OCI-LY7 (cell line): ENCODE measurements around the gene TM9SF1. TPM values are rescaled to one million over a fixed set of nuclear protein-coding genes. Genes with fewer than 3 reads are reported as not detected.

Experiments used
- BruUV-seq: library from RNA; stranded (reverse); fragments of 400-500 nt; replicated peaks from 2 replicates; lab custom pipeline; 2021; lab: Mats Ljungman, UMichigan
- CTCF ChIA-PET: fragments of 300-600 bp; sonication (Branson Sonifier 250); formaldehyde crosslinking; loops from one replicate; lab custom pipeline; 2022; ENCODE audit warnings: antibody characterized with exemption; ENCODE audit not compliant: unreplicated experiment; lab: Charles Lee
- POLR2A ChIA-PET: fragments of 300-600 bp; sonication (Branson Sonifier 250); formaldehyde crosslinking; loops from one replicate; lab custom pipeline; 2022; ENCODE audit warnings: antibody characterized with exemption; lab: Charles Lee
- DNase-seq: peaks from one replicate; pipeline ENCODE4 v3.0.0-alpha.2; 2015; ENCODE audit warnings: low spot score
- H2AFZ ChIP-seq: fragments of 200-600 bp; sonication (generic), shearing (Covaris generic); 2 replicates; pipeline ENCODE4 v1.6.1; 2014; ENCODE audit warnings: mild to moderate bottlenecking, antibody characterized with exemption, low read length, moderate library complexity
- H3K27ac ChIP-seq: fragments of 200-600 bp; sonication (generic); 2 replicates; pipeline ENCODE4 v1.5.1; 2014; ENCODE audit warnings: mixed run types, low read depth, mild to moderate bottlenecking, moderate library complexity, low read length, inconsistent platforms; ENCODE audit not compliant: poor library complexity, severe bottlenecking
- H3K36me3 ChIP-seq: fragments of 200-600 bp; sonication (generic); 2 replicates; pipeline ENCODE4 v1.6.1; 2014; ENCODE audit warnings: mild to moderate bottlenecking, antibody characterized with exemption, low read length, moderate library complexity, mixed read lengths; ENCODE audit not compliant: insufficient read depth
- H3K4me1 ChIP-seq: fragments of 200-600 bp; sonication (generic); 2 replicates; pipeline ENCODE4 v1.5.1; 2014; ENCODE audit warnings: mild to moderate bottlenecking, low read length; ENCODE audit not compliant: insufficient read depth, poor library complexity, severe bottlenecking
- H3K4me2 ChIP-seq: fragments of 200-600 bp; sonication (generic); 2 replicates; pipeline ENCODE4 v1.6.1; 2014; ENCODE audit warnings: mild to moderate bottlenecking, low read length
- H3K4me3 ChIP-seq: fragments of 200-600 bp; sonication (generic); 2 replicates; pipeline ENCODE4 v1.5.1; 2014; ENCODE audit warnings: mild to moderate bottlenecking, low read depth, low read length; ENCODE audit not compliant: poor library complexity, severe bottlenecking
- H3K79me2 ChIP-seq: fragments of 200-600 bp; sonication (generic); 2 replicates; pipeline ENCODE4 v1.6.1; 2016; ENCODE audit warnings: low read depth, mild to moderate bottlenecking, low read length, moderate library complexity, mixed read lengths; ENCODE audit not compliant: insufficient read depth
- H3K9me2 ChIP-seq: fragments of 200-600 bp; sonication (generic); 2 replicates; pipeline ENCODE4 v1.6.1; 2016; ENCODE audit warnings: mild to moderate bottlenecking, low read length, mixed read lengths; ENCODE audit not compliant: insufficient read depth
- H3K9me3 ChIP-seq: fragments of 200-600 bp; sonication (generic); 2 replicates; pipeline ENCODE4 v1.6.1; 2014; ENCODE audit warnings: mild to moderate bottlenecking, mixed run types, low read length, mixed read lengths
- H4K20me1 ChIP-seq: fragments of 200-600 bp; sonication (generic); 2 replicates; pipeline ENCODE4 v1.6.1; 2014; ENCODE audit warnings: mild to moderate bottlenecking, antibody characterized with exemption, low read length, moderate library complexity, mixed read lengths; ENCODE audit not compliant: insufficient read depth
- CTCF ChIP-seq: fragments of 200-600 bp; sonication (generic); conservative IDR thresholded peaks from 2 replicates; pipeline ENCODE4 v1.5.1; 2014; ENCODE audit warnings: mild to moderate bottlenecking, antibody characterized with exemption, low read length, moderate library complexity, mixed read lengths
- EZH2phosphoT487 ChIP-seq: fragments of 200-600 bp; sonication (generic); IDR thresholded peaks from 2 replicates; pipeline ENCODE4 v1.6.1; 2018; ENCODE audit warnings: low read depth, borderline replicate concordance, mild to moderate bottlenecking, mixed run types, antibody characterized with exemption, low read length, moderate library complexity, mixed read lengths
- intact Hi-C: fragments of 100-400 bp; cut with micrococcal nuclease; formaldehyde crosslinking; loops from one replicate; pipeline ENCODE4 v1.10.0; 2022; ENCODE audit not compliant: unreplicated experiment
- total RNA-seq, 2 experiments: library from RNA; depleted of rRNA in 1 of 2; stranded (reverse); fragments of >200 nt in 1 of 2; shearing (Covaris generic) in 1 of 2; gene quantifications; 2 replicates each; pipeline ENCODE4 v1.2.3, GENCODE V29; 2014 to 2022

TM9SF1 gene
- total RNA-seq, 2 experiments from 2014 or later: 23.4 to 27.8 TPM

GRCh38 chr14:24216345-24216699 lies 21.1 kb upstream of the TM9SF1 start:
- no peak for DNase-seq
- CTCF ChIA-PET: no interaction called here
- no TSS peak for BruUV-seq
- Histone ChIP-seq H3K9me2 (no peaks in the 10 kb centered on the region), H3K36me3 (peaks cover 14% of the 10 kb centered on the region; the same call in 1 of the 2 replicates), H4K20me1 (no peaks in the 10 kb centered on the region), H3K27ac (no peak overlapping the region), H2AFZ (no peak overlapping the region), H3K9me3 (no peaks in the 10 kb centered on the region), H3K4me2 (peak overlapping the region; percentile 52), H3K4me1 (peaks cover 28% of the 10 kb centered on the region), H3K79me2 (peaks cover 36% of the 10 kb centered on the region), H3K4me3 (peak overlapping the region; percentile 76)
- TF ChIP-seq EZH2phosphoT487 (no peak), CTCF (no peak)
- POLR2A ChIA-PET: interaction anchor here (0.9 to 1.5 kb wide), 4 partner anchors 9 to 55 kb away, joined by 3 to 5 read pairs (median 4); partner anchors contain the start of genes RABGGTA and TINF2
- intact Hi-C loops: loop anchor here (1.0 kb wide), 1 partner anchor 55 kb away; the partner anchor contains the start of gene RABGGTA

GRCh38 chr14:24215495-24216344 lies 20.5 kb upstream of the TM9SF1 start, which contains the start of gene MDP1:
Gene MDP1, minus strand, starts transcription at chr14:24216066. Its CDS starts 111 bp downstream, at chr14:24215955.
- peaks cover 31% of the 10 kb centered on the region for H3K79me2 ChIP-seq
- no peaks in the 10 kb centered on the region for H3K9me2 ChIP-seq
- no TSS peak for BruUV-seq
- peak within 1 kb of the TSS; percentile 70 for H3K27ac ChIP-seq
- peak within 1 kb of the TSS; percentile 76 for H3K4me3 ChIP-seq
- ChIA-PET POLR2A (interaction anchor here (0.7 to 1.5 kb wide), 6 partner anchors 9 to 126 kb away, joined by 3 to 6 read pairs (median 4); partner anchors contain the start of genes DHRS1, NOP9, RABGGTA and TINF2), CTCF (no interaction called here)
- TF ChIP-seq CTCF: peak; percentile 85
- TF ChIP-seq EZH2phosphoT487: no peak
- DNase-seq: peak; percentile 93
- peaks cover 28% of the 10 kb centered on the region for H3K4me1 ChIP-seq
- H3K4me2 ChIP-seq: peak within 1 kb of the TSS; percentile 82
- intact Hi-C loops: loop anchor here (1.0 kb wide), 1 partner anchor 56 kb away; the partner anchor contains the start of gene RABGGTA
- H4K20me1 ChIP-seq: no peaks in the 10 kb centered on the region
- H3K36me3 ChIP-seq: peaks cover 18% of the 10 kb centered on the region
- no peaks in the 10 kb centered on the region for H3K9me3 ChIP-seq
- H2AFZ ChIP-seq: peak within 1 kb of the TSS; percentile 65
